ENCODE data around the gene MADD.

Gene MADD

DNA sequence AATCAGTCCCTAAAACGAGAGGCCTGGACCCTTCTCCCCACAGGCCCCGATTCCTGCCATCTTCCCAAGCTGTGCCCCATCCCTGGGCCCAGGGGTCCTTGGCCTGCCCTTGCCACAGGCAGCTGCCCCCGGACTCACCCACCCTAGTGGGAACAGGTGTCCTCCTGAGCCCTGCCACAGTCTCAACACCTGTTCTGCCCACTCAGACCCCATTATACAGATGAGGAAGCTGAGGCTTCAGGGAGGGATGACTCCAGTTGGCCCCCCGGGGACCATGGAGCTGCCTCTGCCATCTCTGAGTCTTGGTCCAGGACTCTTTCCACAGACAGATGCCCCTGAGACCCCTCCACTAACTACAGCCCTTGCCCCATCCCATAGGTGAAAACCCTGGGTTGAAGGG, 66.7 kb downstream of the MADD start:
- no peak overlapping the region for H3K4me3 ChIP-seq (replicated peaks in 1 of 2; ENCODE audit: low read depth in 2 of 2, low read length in 2 of 2)
- no peak for DNase-seq (ENCODE audit: low read depth in 2 of 2)
- TF ChIP-seq, protein P1, sequence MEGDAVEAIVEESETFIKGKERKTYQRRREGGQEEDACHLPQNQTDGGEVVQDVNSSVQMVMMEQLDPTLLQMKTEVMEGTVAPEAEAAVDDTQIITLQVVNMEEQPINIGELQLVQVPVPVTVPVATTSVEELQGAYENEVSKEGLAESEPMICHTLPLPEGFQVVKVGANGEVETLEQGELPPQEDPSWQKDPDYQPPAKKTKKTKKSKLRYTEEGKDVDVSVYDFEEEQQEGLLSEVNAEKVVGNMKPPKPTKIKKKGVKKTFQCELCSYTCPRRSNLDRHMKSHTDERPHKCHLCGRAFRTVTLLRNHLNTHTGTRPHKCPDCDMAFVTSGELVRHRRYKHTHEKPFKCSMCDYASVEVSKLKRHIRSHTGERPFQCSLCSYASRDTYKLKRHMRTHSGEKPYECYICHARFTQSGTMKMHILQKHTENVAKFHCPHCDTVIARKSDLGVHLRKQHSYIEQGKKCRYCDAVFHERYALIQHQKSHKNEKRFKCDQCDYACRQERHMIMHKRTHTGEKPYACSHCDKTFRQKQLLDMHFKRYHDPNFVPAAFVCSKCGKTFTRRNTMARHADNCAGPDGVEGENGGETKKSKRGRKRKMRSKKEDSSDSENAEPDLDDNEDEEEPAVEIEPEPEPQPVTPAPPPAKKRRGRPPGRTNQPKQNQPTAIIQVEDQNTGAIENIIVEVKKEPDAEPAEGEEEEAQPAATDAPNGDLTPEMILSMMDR (IDR thresholded peaks at IDR 0.05; ENCODE audit: low read depth, low read length), result no peak

DNA sequence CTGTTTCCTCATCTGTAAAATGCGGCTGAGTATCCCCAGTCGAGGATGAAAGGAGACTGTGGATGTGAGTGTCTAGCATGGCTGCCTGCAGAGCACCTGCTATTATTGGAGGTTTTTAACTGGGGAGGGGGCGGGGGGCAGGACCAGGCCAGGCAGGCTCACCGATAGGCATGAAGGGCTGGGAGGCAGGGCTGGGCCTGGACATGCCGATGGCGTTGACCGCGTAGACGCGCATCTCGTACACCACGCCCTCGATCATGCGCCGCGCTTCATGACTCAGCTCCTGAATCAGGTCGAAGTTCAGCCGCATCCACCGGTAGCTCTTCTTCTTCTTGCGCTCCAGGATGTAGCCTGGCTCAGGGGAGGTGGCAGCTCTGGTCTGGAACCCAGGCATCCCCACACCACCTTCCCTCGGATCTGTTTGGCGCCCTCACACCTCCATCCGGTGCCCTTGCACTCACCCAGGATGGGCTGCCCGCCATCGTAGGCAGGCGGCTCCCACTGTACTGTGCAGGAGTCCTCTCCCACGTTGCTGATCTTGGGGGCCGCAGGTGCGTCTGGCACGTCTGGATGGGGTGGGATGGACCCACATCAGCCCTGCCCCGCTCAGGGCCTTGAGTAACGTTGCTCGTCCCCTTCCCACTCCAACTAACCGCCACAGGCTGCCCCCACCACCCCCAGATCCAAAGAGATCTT, 67.4 kb downstream of the MADD start:
- DNase-seq (ENCODE audit: low read depth in 2 of 2), result no peak
- no peak overlapping the region for H3K4me3 ChIP-seq (replicated peaks in 1 of 2; ENCODE audit: low read depth in 2 of 2, low read length in 2 of 2)
- TF ChIP-seq, protein P1 (IDR thresholded peaks at IDR 0.05; ENCODE audit: low read depth, low read length), result no peak

DNA sequence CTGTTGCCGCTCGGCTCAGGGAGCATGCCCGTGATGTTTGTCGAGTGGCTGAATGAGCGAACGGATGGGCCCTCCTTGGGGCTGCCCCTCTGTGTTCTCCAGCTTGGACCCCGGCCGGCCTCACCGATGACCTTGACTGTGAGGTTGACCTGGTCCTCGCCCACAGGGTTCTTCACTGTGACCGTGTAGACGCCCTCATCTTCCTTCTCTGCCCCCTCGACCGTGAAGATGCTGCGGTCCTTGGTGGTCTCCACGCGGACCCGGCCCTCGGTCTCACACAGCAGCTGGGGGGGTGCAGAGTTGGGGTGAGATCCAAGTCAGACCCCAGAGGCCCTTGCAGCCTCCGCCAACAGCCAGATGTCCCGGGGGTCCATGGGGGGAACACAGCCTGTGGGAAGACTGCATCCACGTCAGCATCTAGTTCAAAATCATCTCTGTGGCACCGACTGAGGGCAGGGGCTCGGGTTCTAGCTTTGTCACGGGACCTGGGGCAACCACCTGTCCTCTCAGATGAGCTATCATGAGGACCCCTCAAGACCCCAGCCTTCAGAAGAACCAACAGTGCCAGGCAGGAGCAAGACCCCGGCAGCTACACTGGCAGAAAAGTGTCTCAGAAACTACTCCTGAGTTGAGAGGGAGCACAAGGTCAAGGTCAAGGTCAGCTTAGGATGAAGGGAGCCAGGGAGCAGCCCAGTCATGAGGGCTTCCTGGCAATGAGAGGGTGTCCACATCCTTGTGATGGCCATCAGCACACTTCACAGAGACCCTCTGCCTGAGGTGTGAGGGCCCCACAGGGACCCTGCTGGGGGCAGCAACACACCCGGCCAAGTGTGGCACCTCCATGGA, 68.7 kb downstream of the MADD start:
- TF ChIP-seq, protein P1 (IDR thresholded peaks at IDR 0.05; ENCODE audit: low read depth, low read length), result no peak
- no peak for DNase-seq (ENCODE audit: low read depth in 2 of 2)
- H3K4me3 ChIP-seq (replicated peaks in 1 of 2; ENCODE audit: low read depth in 2 of 2, low read length in 2 of 2), result no peak overlapping the region

DNA sequence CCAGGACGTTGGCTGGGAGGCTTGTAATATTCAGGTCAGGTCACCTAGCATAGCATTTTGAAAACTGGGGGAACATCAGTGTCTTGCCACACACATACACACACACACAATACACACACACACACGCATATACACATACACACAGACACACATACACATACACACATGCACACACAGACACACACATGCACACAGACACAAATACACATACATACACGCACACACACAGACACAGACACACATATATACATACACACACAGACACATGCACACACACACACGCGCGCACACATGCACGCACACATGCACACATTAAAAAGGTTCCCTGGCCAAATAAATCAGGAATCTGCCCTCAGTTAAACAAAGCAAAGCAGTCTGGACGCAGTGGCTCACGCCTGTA, 70.1 kb downstream of the MADD start:
- TF ChIP-seq, protein P1 (IDR thresholded peaks at IDR 0.05; ENCODE audit: low read depth, low read length), result no peak
- no peak overlapping the region for H3K4me3 ChIP-seq (replicated peaks in 1 of 2; ENCODE audit: low read depth in 2 of 2, low read length in 2 of 2)
- DNase-seq (ENCODE audit: low read depth in 2 of 2), result no peak

DNA sequence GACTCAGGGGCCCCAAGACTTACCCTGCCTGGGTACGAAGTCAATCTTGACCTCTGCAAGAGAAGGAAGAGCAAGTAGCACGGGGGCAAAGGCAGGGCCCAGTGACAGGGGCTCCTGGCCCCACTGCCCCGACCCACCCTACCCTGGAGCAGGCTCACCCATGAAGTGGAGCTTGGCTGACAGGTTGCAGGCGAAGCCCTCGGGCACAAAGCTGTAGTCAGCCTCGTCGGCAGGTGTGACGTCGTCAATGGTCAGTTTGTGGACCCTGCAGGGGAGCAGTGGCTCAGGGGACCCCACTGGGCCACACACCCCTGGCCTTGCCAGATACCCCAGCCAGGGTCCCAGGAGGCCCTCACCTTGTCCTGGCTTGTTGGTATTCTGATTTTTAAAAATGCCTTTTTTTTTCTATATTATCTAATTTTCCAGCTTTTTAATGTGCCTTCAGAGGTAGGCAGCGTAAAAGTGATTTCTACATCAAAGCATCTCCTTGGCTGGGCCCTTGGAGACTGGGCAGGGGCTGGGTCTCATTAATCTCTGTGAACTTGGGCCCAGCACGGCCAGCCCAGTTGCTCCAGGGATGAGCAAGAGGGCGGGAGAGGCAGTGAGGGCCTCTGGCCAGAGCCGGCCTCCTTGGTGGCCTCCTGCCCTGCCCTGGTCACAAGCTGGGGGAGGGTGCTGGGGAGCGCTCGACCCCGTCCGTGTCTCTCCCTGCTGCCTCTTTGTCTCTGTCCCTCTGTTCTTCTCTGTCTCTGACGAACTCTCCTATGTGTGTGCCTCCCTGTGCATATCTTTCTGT, 71.2 kb downstream of the MADD start:
- no peak overlapping the region for H3K4me3 ChIP-seq (replicated peaks in 1 of 2; ENCODE audit: low read depth in 2 of 2, low read length in 2 of 2)
- TF ChIP-seq, protein P1 (IDR thresholded peaks at IDR 0.05; ENCODE audit: low read depth, low read length), result no peak
- DNase-seq (ENCODE audit: low read depth in 2 of 2), result no peak

DNA sequence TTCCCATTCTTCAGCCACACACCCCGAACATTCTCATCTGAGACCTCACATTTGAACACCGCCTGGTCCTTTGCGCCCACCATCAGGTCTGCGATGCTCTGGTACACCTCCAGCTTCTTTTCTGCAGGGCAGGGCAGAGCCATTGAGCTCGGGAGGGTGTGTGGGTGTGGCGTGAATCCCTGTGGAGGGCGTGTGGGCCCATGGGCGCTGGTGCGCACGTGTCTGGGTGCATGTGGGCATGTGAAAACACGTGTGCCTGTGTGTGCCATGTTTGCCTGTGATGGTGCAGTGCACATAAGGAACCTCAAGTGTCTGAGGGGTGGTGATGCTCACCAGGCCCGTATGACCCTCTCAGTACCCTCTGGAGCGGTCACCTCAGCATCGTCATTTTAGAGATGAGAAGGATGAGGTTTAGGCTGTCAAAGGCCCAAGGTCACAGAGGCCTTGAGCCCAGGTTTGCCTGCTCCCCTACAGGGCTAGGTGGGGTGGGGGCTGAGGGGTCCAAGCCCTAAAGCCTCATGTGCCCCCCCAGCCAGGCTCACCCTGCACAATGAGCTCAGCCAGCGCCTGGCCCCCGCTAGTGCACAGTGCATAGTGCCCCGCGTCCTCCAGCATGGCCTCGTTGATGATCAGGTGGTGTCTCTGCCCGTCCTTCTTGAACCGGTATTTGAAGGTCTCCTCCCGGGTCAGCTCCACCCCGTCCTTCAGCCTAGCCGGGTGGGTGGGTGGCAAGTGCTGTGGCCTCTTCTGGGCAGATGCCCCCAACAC, 72.3 kb downstream of the MADD start:
- DNase-seq (ENCODE audit: low read depth in 2 of 2), result no peak
- TF ChIP-seq, protein P1 (IDR thresholded peaks at IDR 0.05; ENCODE audit: low read depth, low read length), result no peak
- no peak overlapping the region for H3K4me3 ChIP-seq (replicated peaks in 1 of 2; ENCODE audit: low read depth in 2 of 2, low read length in 2 of 2)

Data from cardiac fibroblast (primary cell).